GM12878 (cell line): ENCODE results near the gene LMAN2. TPM values are rescaled to one million over a fixed set of nuclear protein-coding genes. Genes with fewer than 3 reads are reported as not detected.

Experiments
- ATAC-seq: fragments of 200-7000 bp; cut with Tn5 transposase; 3 replicates; pipeline ENCODE4 v1.9.1; 2020; ENCODE audit warnings: mild to moderate bottlenecking, moderate library complexity
- BruUV-seq: library from RNA; stranded (reverse); fragments of 400-500 nt; replicated peaks from 2 replicates; lab custom pipeline; 2021; lab: Mats Ljungman, UMichigan
- CTCF ChIA-PET: fragments of 300-600 bp; sonication (Branson Sonifier 250); formaldehyde crosslinking; extraction: SDS; loops from one replicate; lab custom pipeline; 2021; ENCODE audit warnings: inconsistent platforms; lab: Yijun Ruan, JAX
- POLR2A ChIA-PET: fragments of 350-600 bp; formaldehyde crosslinking; extraction: SDS; loops from one replicate; lab custom pipeline; 2021; ENCODE audit warnings: inconsistent platforms; lab: Charles Lee
- RAD21 ChIA-PET: fragments of 300-600 bp; sonication (Branson Sonifier 250); formaldehyde crosslinking; loops from one replicate; lab custom pipeline; 2023; ENCODE audit warnings: antibody characterized with exemption; ENCODE audit not compliant: unreplicated experiment; lab: Charles Lee
- SMC1A ChIA-PET: fragments of 300-600 bp; sonication (Branson Sonifier 250); formaldehyde crosslinking; loops from one replicate; lab custom pipeline; 2023; ENCODE audit not compliant: unreplicated experiment, uncharacterized antibody; lab: Charles Lee
- DNase-seq: peaks from one replicate; pipeline ENCODE4 v3.0.0-alpha.2; 2011; ENCODE audit warnings: low read depth, low spot score
- FAIRE-seq: peaks from 3 replicates; lab custom pipeline; 2011; peaks lifted over from hg19 to GRCh38; lab: Jason Lieb, UNC
- H2AFZ ChIP-seq: 2 replicates; pipeline ENCODE4 v1.6.0; 2011; ENCODE audit warnings: low read depth, low read length, control low read depth; ENCODE audit not compliant: control insufficient read depth
- H3K27ac ChIP-seq: 2 replicates; pipeline ENCODE4 v1.5.1; 2011; ENCODE audit warnings: control low read depth; ENCODE audit not compliant: control insufficient read depth, insufficient read depth
- H3K27me3 ChIP-seq, 2 experiments: replicated peaks in 1 of 2; 2 replicates each; pipeline versions ENCODE4 v1.6.0 to v1.6.1; 2011; ENCODE audit warnings: low read length in 1 of 2; ENCODE audit not compliant: control insufficient read depth in 2 of 2, insufficient read depth in 2 of 2
- H3K36me3 ChIP-seq, 2 experiments: 2 replicates each; pipeline ENCODE4 v1.5.1; 2011; ENCODE audit warnings: low read length in 1 of 2; ENCODE audit not compliant: control insufficient read depth in 2 of 2, insufficient read depth in 2 of 2
- H3K4me1 ChIP-seq: 2 replicates; pipeline ENCODE4 v1.6.1; 2011; ENCODE audit warnings: mild to moderate bottlenecking, low read length, moderate library complexity, mixed read lengths; ENCODE audit not compliant: control insufficient read depth, insufficient read depth
- H3K4me2 ChIP-seq: 2 replicates; pipeline ENCODE4 v1.6.0; 2011; ENCODE audit warnings: control low read depth; ENCODE audit not compliant: control insufficient read depth, insufficient read depth
- H3K4me3 ChIP-seq: fragments of 200-600 bp; sonication (generic); 2 replicates; pipeline ENCODE4 v1.5.1; 2016
- H3K79me2 ChIP-seq: 2 replicates; pipeline ENCODE4 v1.6.0; 2011; ENCODE audit warnings: low read length; ENCODE audit not compliant: control insufficient read depth, insufficient read depth
- H3K9ac ChIP-seq: 2 replicates; pipeline ENCODE4 v1.8.0; 2011; ENCODE audit warnings: low read length, control low read depth, mixed read lengths; ENCODE audit not compliant: control insufficient read depth, insufficient read depth
- H3K9me3 ChIP-seq: replicated peaks from 3 replicates; pipeline ENCODE4 v1.5.1; 2011; ENCODE audit warnings: mild to moderate bottlenecking, low read length; ENCODE audit not compliant: control insufficient read depth, insufficient read depth
- H4K20me1 ChIP-seq: 2 replicates; pipeline ENCODE4 v1.6.0; 2011; ENCODE audit not compliant: control insufficient read depth, insufficient read depth
- WGBS: methylation state at CpG from one replicate; pipeline ENCODE4 v1.1.6; 2016; ENCODE audit warnings: low lambda C conversion rate; ENCODE audit not compliant: insufficient replicate concordance, insufficient coverage; ENCODE audit errors: missing lambda C conversion rate; 5-methylcytosine and 5-hydroxymethylcytosine counted together
- in situ Hi-C: fragments of 300-500 bp; cut with MboI; formaldehyde crosslinking; loops from 9 replicates; pipeline ENCODE4 v1.14.3; 2018; ENCODE audit warnings: mixed read lengths
- intact Hi-C: fragments of 100-400 bp; cut with micrococcal nuclease; formaldehyde crosslinking; loops from one replicate; pipeline ENCODE4 v1.14.2; 2022; ENCODE audit not compliant: unreplicated experiment
- polyA plus RNA-seq, 11 experiments: library from polyadenylated mRNA; depleted of rRNA in 4 of 11; unstranded in 6 of 11; stranded (reverse) in 5 of 11; fragments of >200 nt; fragmentation: Nextera tagmentation in 4 of 11; fragmentation: Illumina TruSeq in 1 of 11; extraction: Ambion mirVana in 4 of 11; extraction: Trizol in 1 of 11; gene quantifications; 1 replicate in 1 of 11; 2 replicates in 10 of 11; pipeline versions ENCODE4 v1.2.1 to v1.2.3, GENCODE V29; 2011 to 2016; ENCODE audit warnings: inconsistent platforms in 2 of 11, missing spikeins in 2 of 11, low read depth in 1 of 11
- total RNA-seq, 4 experiments: library from RNA; depleted of rRNA in 3 of 4; stranded (reverse); fragments of >200 nt in 3 of 4; fragmentation: Illumina TruSeq in 1 of 4; extraction: Trizol in 1 of 4; gene quantifications; 2 replicates each; pipeline versions ENCODE4 v1.2.1 to v1.2.3, GENCODE V29; 2013 to 2021
- TF ChIP-seq, protein P1 (sequence below): fragments of 450-650 bp; IDR thresholded peaks from 2 replicates; pipeline ENCODE4 v1.6.1; 2017; ENCODE audit warnings: mild to moderate bottlenecking, moderate library complexity

Gene LMAN2
- total and polyA plus RNA-seq, 10 of the 15 experiments (the other 5 are each of a cell fraction or from before 2014, with no cell fraction given) = 2.4 to 264 (median 147) TPM

DNA sequence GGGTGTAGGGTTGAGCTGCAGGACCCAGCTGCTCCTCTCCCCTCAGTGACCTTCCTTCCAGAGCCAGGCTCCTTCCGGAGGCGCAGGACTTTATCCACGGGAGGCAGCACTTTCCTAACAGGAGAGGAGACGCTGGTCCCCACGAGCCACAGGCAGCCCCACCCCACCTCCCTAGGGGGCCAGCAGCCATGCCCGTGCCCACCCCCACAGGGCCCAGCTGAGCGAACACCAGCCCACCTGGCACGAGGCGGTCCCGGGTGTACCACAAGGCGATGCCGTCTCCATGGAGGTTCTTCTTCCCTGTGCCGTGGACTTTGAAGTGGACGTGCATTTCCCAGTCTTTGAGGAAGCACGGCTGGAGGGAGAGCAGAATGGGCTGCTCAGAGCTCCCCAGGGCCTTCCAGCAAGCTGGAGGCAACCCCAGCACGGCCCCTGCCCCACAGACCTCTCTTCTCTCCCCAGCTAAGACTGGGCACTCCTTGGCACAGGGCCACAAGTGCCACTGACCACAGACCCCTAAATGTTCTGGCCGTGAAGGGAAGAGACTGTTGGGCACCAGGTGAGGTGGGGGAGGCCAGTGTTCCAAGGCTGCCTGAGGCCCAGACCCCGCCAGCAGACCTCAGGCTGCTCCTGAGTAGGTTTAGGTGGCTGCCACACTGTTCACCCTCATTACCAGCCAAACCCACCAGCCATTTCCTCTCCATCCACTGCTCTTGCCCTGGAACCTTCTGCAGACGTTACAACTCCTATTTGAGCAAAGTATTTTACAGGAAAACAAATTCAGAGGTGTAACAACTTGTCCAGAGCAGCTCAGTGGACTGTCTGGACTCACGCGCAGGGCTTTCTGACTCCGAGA is 13.0 kb downstream of the LMAN2 start:
- DNase-seq (no peak), ATAC-seq (no peak)
- H3K9me3 ChIP-seq = no peaks in the 10 kb centered on the region; the same call in 1 of the 3 replicates
- no peak overlapping the region for H3K4me2 ChIP-seq
- H3K36me3 ChIP-seq = peaks cover 19 to 52% of the 10 kb centered on the region in 2 experiments
- ChIA-PET POLR2A (no interaction called here), CTCF (interaction anchor here (1.0 kb wide), 1 partner anchor 31 kb away, joined by 3 read pairs; no protein-coding TSS in a partner anchor)
- no peak overlapping the region for H3K9ac ChIP-seq
- TF ChIP-seq, protein P1, sequence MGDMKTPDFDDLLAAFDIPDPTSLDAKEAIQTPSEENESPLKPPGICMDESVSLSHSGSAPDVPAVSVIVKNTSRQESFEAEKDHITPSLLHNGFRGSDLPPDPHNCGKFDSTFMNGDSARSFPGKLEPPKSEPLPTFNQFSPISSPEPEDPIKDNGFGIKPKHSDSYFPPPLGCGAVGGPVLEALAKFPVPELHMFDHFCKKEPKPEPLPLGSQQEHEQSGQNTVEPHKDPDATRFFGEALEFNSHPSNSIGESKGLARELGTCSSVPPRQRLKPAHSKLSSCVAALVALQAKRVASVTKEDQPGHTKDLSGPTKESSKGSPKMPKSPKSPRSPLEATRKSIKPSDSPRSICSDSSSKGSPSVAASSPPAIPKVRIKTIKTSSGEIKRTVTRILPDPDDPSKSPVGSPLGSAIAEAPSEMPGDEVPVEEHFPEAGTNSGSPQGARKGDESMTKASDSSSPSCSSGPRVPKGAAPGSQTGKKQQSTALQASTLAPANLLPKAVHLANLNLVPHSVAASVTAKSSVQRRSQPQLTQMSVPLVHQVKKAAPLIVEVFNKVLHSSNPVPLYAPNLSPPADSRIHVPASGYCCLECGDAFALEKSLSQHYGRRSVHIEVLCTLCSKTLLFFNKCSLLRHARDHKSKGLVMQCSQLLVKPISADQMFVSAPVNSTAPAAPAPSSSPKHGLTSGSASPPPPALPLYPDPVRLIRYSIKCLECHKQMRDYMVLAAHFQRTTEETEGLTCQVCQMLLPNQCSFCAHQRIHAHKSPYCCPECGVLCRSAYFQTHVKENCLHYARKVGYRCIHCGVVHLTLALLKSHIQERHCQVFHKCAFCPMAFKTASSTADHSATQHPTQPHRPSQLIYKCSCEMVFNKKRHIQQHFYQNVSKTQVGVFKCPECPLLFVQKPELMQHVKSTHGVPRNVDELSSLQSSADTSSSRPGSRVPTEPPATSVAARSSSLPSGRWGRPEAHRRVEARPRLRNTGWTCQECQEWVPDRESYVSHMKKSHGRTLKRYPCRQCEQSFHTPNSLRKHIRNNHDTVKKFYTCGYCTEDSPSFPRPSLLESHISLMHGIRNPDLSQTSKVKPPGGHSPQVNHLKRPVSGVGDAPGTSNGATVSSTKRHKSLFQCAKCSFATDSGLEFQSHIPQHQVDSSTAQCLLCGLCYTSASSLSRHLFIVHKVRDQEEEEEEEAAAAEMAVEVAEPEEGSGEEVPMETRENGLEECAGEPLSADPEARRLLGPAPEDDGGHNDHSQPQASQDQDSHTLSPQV = no peak
- TF ChIP-seq, all 136 proteins: peak for 0
- Histone ChIP-seq H3K4me3 (no peak overlapping the region), H3K27ac (no peak overlapping the region), H3K4me1 (no peaks in the 10 kb centered on the region), H3K27me3 (no peaks in the 10 kb centered on the region), H4K20me1 (no peaks in the 10 kb centered on the region), H3K79me2 (peaks cover 15% of the 10 kb centered on the region), H2AFZ (no peak overlapping the region)
- intact Hi-C loops = no loop called here
- in situ Hi-C loops = no loop called here
- FAIRE-seq = no peak
- no TSS peak for BruUV-seq
- WGBS = 84% methylated on average over 22 of the region's 22 CpGs
- ChIA-PET RAD21 (no interaction called here), SMC1A (no interaction called here)
